GM18526 (cell line): Measurements from ENCODE around the gene NEO1.

Source experiments
- POLR2A ChIP-seq: IDR thresholded peaks from 3 replicates; pipeline ENCODE4 v1.6.1; 2011; ENCODE audit not compliant: insufficient read length; ENCODE audit errors: extremely low read depth

Gene NEO1

GRCh38 chr15:73021139-73021621 lies 31.1 kb upstream of the NEO1 start:
- no peak for TF ChIP-seq POLR2A

- no peak for TF ChIP-seq POLR2A
Measured at GRCh38 chr15:73022161-73022560, 30.1 kb upstream of the NEO1 start.

GRCh38 chr15:73023071-73023470 lies 29.2 kb upstream of the NEO1 start:
- no peak for TF ChIP-seq POLR2A

- TF ChIP-seq POLR2A, result no peak
Measured at GRCh38 chr15:73024168-73024567, 28.1 kb upstream of the NEO1 start.

- no peak for TF ChIP-seq POLR2A
Measured at GRCh38 chr15:73026511-73027054, 25.7 kb upstream of the NEO1 start.

- no peak for TF ChIP-seq POLR2A
Measured at GRCh38 chr15:73028031-73028430, 24.2 kb upstream of the NEO1 start.

GRCh38 chr15:73028831-73029451 lies 23.3 kb upstream of the NEO1 start:
- TF ChIP-seq POLR2A, result no peak

GRCh38 chr15:73030122-73030679 lies 22.1 kb upstream of the NEO1 start:
- TF ChIP-seq POLR2A, result no peak

GRCh38 chr15:73031648-73032047 lies 20.6 kb upstream of the NEO1 start:
- no peak for TF ChIP-seq POLR2A

GRCh38 chr15:73033611-73034010 lies 18.7 kb upstream of the NEO1 start:
- no peak for TF ChIP-seq POLR2A

- TF ChIP-seq POLR2A, result no peak
Measured at GRCh38 chr15:73034221-73034620, 18.0 kb upstream of the NEO1 start.

GRCh38 chr15:73035221-73035620 lies 17.0 kb upstream of the NEO1 start:
- TF ChIP-seq POLR2A, result no peak

- no peak for TF ChIP-seq POLR2A
Measured at GRCh38 chr15:73038220-73038619, 14.0 kb upstream of the NEO1 start.

GRCh38 chr15:73046073-73046472 lies 6.2 kb upstream of the NEO1 start:
- no peak for TF ChIP-seq POLR2A

GRCh38 chr15:73047882-73048281 lies 4.4 kb upstream of the NEO1 start:
- TF ChIP-seq POLR2A, result no peak

- TF ChIP-seq POLR2A, result no peak
Measured at GRCh38 chr15:73048624-73049295, 3.5 kb upstream of the NEO1 start.
